Cardiac fibroblast (primary cell): ENCODE data around the gene CHMP3.

ENCODE experiments used
- DNase-seq, 2 donors: peaks; one replicate each; pipeline versions ENCODE4 v3.0.0 to v3.0.0-alpha.2; 2010; ENCODE audit warnings: low read depth in 2 of 2
- H3K4me3 ChIP-seq, 2 donors: replicated peaks in 1 of 2; 1 replicate in 1 of 2; 2 replicates in 1 of 2; pipeline ENCODE4 v1.5.1; 2011; ENCODE audit warnings: low read depth in 2 of 2, low read length in 2 of 2, mild to moderate bottlenecking in 2 of 2, moderate library complexity in 1 of 2
- TF ChIP-seq, protein P1 (sequence below): IDR thresholded peaks from one replicate; pipeline ENCODE4 v1.5.1; 2011; ENCODE audit warnings: low read depth, mild to moderate bottlenecking, low read length, inconsistent platforms

CHMP3 gene

DNA sequence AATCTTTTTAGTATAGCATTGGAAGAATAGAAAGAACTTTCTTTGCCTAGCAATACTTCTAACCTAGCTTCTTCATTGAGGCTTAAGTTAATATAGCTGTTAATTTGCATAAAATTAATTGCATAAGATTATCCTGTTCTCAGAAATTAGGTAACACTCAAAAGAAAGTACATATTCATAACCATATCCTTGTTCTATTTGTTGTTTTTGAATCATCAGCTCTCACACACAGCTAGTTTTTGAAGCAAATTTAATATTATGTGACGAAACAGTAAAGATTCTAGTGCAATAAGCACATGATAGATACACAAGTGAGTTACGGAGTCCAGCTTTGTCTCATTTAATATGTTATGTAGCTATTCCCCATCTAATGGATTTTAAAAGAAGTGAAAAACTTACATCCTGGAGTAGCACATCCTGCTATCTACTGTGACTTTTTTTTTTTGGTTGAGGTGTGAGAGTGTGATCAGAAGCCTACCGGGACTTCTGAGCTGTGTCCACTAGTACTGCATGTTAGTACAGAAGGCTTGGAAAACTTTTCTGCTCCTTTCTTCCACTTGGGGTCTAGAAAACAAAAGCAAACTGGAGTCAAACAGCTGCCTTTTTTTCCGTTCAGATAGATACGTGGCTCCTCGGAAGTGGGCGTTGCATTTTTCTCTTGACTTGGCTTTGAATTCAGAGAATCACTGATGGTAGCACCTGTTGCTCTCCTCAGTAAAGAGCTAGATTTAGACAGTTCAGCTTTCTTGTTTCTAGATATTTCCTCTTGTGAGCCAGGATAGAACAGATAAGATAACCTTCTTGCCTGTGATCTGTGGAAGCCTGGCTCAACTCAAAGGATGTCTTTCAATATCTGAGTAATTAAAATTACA is 94.8 kb downstream of the CHMP3 start:
- no peak for DNase-seq
- H3K4me3 ChIP-seq = no peak overlapping the region
- TF ChIP-seq, protein P1, sequence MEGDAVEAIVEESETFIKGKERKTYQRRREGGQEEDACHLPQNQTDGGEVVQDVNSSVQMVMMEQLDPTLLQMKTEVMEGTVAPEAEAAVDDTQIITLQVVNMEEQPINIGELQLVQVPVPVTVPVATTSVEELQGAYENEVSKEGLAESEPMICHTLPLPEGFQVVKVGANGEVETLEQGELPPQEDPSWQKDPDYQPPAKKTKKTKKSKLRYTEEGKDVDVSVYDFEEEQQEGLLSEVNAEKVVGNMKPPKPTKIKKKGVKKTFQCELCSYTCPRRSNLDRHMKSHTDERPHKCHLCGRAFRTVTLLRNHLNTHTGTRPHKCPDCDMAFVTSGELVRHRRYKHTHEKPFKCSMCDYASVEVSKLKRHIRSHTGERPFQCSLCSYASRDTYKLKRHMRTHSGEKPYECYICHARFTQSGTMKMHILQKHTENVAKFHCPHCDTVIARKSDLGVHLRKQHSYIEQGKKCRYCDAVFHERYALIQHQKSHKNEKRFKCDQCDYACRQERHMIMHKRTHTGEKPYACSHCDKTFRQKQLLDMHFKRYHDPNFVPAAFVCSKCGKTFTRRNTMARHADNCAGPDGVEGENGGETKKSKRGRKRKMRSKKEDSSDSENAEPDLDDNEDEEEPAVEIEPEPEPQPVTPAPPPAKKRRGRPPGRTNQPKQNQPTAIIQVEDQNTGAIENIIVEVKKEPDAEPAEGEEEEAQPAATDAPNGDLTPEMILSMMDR = no peak

DNA sequence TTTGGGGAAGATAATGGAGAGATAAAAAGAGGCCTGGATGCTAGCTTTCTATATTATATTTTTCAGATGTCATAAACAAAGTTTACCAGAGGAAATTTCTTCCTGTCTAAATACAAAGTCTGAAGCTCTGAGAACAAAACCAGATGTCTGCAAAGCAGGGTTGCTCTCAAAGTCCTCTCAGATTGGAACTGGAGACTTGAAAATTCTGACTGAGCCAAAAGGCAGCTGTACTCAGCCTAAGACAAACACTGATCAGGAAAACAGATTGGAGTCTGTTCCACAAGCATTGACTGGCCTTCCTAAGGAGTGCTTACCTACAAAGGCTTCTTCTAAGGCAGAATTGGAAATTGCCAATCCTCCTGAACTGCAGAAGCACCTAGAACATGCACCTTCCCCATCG is 96.9 kb downstream of the CHMP3 start:
- TF ChIP-seq, protein P1 = no peak
- no peak for DNase-seq
- no peak overlapping the region for H3K4me3 ChIP-seq

DNA sequence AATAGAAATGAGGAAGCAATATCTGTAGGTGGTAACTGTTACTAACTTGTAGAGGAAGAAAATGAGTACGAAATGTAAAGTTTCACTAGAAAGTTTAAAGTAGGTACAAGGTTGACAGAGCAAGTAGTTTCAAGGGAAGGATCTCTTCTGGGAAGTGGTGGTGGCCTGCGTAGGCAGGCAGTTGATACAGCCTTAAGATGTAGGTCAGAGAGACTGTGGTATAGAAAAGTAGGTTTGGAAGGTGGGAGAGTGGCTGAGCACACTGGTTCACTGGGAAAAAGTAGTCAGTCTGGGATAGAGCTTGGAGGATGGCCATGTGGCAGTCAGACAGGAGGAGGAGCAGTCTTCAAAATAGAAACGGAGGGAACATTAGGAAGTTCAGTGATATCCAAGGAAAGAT is 98.6 kb downstream of the CHMP3 start:
- H3K4me3 ChIP-seq = no peak overlapping the region
- TF ChIP-seq, protein P1 = no peak

DNA sequence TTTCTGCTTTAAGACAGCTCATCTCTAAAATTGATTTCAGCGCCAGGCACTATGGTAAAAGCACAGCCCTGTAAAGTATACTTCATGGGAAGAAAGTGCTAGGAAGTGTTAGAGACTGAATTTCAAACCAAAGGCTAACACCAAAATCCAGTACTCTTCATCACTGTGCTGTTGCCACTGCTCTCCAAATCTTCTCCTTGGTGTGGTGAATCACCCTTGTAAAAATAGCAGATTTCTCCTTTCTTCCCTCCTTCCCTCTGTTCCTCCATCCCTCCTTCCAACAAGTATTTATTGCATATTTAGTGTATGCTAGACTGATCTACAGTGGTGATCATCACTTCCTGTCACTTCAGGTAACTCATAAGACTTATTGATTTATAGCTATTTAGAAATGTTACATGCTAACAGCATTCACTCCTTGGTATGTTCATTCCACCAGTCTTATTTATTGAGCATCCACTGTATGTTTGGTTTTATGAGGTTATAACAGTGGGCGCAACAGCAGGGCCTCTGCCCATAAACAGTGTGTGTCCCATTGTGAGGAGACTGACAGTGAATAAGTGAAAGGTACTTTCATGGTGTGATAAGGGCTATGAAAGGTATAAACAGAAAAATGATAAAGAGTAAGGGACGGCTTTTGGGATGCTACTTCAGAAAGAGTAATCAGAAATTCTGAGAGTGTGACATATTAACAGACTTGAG is 102.0 kb downstream of the CHMP3 start:
- TF ChIP-seq, protein P1 = no peak
- no peak for DNase-seq
- H3K4me3 ChIP-seq = no peak overlapping the region

More for the DNA sequence above, 98.6 kb downstream of the CHMP3 start:
- DNase-seq = no peak

DNA sequence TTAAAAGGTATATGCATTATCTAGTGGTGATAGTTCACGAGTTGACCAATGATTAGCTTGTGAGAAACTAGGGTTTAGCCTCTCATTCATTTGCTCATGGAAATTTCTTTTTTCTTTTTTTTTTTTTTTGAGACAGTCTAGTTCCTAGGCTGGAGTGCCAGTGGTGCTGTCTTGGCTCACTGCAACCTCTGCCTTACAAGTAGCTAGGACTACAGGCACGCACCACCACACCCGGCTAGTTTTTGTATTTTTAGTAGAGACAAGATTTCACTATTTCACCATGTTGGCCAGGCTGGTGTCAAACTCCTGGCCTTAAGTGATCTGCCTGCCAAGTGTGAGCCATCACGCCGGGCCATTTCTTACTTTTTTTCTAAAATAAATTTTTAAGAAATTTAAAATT is 108.1 kb downstream of the CHMP3 start:
- H3K4me3 ChIP-seq = no peak overlapping the region
- DNase-seq = no peak
- TF ChIP-seq, protein P1 = no peak

DNA sequence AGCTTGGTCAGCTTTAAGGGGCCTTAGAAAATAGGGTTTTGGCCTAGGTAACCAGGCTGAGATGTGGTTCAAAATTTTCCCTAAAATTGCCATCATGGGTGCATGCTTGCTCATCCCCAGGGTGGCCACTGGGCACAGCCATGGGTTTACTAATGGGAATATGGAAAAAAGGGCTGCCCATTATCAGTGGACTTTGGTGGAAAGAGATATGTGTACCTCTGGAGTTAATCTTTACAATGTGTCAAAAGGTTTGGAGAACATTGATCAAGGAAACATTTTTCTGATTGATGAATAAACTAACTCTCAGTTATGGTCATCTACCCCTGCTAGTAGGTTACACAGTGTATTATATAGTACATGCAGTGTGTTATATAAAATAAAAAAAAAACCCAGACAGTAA is 109.0 kb downstream of the CHMP3 start:
- DNase-seq = no peak
- no peak overlapping the region for H3K4me3 ChIP-seq
- TF ChIP-seq, protein P1 = no peak
